ENCODE measurements around the gene SIT1. TPM values are rescaled to one million over a fixed set of nuclear protein-coding genes. Genes with fewer than 3 reads are reported as not detected.
A peak's percentile ranks its signal among the peaks of the same experiment; 100 is the strongest.

Gene SIT1
- total and polyA plus RNA-seq, 10 donors, result 24.2 to 82.7 (median 41.1) TPM

DNA sequence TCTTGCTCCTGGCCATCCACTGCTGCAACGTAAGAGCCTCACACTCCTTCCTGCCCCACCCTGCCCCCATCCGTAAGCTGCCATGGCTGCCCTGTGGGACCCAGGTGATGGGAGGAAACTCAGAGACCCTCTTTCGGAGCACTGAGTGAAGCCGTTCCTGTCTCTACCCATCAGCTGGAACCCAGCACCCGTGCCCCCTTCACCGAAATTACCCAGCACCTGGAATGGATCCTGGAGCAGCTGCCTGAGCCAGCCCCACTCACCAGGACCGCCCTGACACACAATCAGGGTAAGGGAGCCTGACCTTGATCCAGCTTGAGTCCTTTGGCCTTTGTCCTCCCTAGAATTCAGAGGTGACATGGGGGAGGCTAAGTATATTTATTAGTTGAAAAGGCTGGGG lies 42.5 kb downstream of the SIT1 start:
- Histone ChIP-seq H3K4me1 (peaks cover 19 to 90% (median 34%) of the 10 kb centered on the region in 6 donors), H3K36me3 (peaks cover 0 to 61% (median 30%) of the 10 kb centered on the region in 6 donors), H3K27me3 (replicated peaks in 1 of 7) (no peaks in the 10 kb centered on the region), H3K27ac (no peak overlapping the region), H3K4me3 (no peak overlapping the region), H3K9me3 (no peaks in the 10 kb centered on the region)
- intact Hi-C loops (cut with DNase I; ENCODE audit: low total_unique reads), result loop anchor here (10.0 kb wide), 2 partner anchors 57 to 127 kb away; partner anchors contain the start of genes ARHGEF39, CREB3 and TLN1
- TF ChIP-seq POLR2A (IDR thresholded peaks at IDR 0.05) (no peak), POLR2AphosphoS5 (IDR thresholded peaks at IDR 0.05) (peak in 2 of 3 donors; percentile 24 to 29)
- TF ChIP-seq, protein P1, sequence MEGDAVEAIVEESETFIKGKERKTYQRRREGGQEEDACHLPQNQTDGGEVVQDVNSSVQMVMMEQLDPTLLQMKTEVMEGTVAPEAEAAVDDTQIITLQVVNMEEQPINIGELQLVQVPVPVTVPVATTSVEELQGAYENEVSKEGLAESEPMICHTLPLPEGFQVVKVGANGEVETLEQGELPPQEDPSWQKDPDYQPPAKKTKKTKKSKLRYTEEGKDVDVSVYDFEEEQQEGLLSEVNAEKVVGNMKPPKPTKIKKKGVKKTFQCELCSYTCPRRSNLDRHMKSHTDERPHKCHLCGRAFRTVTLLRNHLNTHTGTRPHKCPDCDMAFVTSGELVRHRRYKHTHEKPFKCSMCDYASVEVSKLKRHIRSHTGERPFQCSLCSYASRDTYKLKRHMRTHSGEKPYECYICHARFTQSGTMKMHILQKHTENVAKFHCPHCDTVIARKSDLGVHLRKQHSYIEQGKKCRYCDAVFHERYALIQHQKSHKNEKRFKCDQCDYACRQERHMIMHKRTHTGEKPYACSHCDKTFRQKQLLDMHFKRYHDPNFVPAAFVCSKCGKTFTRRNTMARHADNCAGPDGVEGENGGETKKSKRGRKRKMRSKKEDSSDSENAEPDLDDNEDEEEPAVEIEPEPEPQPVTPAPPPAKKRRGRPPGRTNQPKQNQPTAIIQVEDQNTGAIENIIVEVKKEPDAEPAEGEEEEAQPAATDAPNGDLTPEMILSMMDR (IDR thresholded peaks at IDR 0.05 in 8 of 11, conservative IDR thresholded peaks at IDR 0.05 in 3 of 11), result no peak
- DNase-seq, result no peak
- WGBS, 5 donors, result 73 to 89% (median 86%) methylated on average over 7 of the region's 7 CpGs

DNA sequence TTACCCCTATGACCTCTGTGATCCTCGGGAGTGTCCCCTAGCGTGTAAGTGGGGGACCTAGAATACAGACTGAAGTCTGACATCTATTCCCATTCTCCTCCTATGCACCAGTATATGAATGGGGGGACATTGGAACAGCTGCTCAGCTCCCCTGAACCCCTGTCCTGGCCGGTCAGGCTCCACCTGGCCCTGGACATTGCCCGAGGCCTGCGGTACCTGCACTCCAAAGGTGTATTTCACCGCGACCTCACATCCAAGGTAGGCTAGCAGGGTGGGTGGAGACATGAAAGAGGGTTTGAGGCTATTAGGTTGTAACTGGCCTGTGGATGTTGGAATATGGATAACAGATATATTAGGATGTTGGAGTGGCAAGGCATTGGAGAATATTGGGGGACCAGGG lies 44.0 kb downstream of the SIT1 start:
- intact Hi-C loops (cut with DNase I; ENCODE audit: low total_unique reads), result loop anchor here (10.0 kb wide), 2 partner anchors 58 to 128 kb away; partner anchors contain the start of genes ARHGEF39, CREB3 and TLN1
- H3K27ac ChIP-seq, result peak overlapping the region in 1 of 8 donors; percentile 91
- H3K36me3 ChIP-seq, result peaks cover 0 to 46% (median 28%) of the 10 kb centered on the region in 6 donors
- H3K9me3 ChIP-seq, result no peaks in the 10 kb centered on the region
- H3K27me3 ChIP-seq (replicated peaks in 1 of 7), result no peaks in the 10 kb centered on the region
- no peak for TF ChIP-seq POLR2A (IDR thresholded peaks at IDR 0.05)
- TF ChIP-seq, protein P1 (IDR thresholded peaks at IDR 0.05 in 8 of 11, conservative IDR thresholded peaks at IDR 0.05 in 3 of 11), result no peak
- TF ChIP-seq POLR2AphosphoS5 (IDR thresholded peaks at IDR 0.05), result peak in 2 of 3 donors; percentile 18 to 35
- H3K4me1 ChIP-seq, result peaks cover 19 to 79% (median 40%) of the 10 kb centered on the region in 6 donors
- 89 to 92% (median 91%) methylated on average over 7 of the region's 7 CpGs for WGBS, 5 donors
- no peak for DNase-seq
- H3K4me3 ChIP-seq, result peak overlapping the region in 3 of 8 donors; percentile 74 to 93 (median 92)

DNA sequence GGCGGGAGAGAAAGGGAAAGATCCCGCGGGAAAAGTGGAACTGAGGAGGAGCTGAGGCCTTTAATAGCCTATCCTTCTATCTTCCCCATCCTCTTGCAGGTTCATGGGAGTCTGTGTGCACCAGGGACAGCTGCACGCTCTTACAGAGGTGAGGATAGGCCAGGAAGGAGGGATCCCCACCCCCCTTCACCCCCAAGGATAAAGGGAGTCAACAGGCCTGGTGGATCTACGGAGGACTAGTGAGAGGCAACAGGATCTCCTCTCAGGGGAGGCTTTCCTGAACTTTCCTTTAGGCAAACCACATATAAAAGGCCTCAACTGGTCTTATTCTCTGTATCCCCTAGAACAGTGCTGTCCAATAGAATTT lies 44.6 kb downstream of the SIT1 start:
- Histone ChIP-seq H3K27ac (peak overlapping the region; percentile 63 to 96 (median 90)), H3K4me1 (peaks cover 14 to 73% (median 38%) of the 10 kb centered on the region in 6 donors), H3K27me3 (replicated peaks in 1 of 7) (no peaks in the 10 kb centered on the region), H3K4me3 (peak overlapping the region; percentile 60 to 93 (median 76)), H3K9me3 (no peaks in the 10 kb centered on the region), H3K36me3 (peaks cover 0 to 42% (median 28%) of the 10 kb centered on the region in 6 donors)
- 10 to 24% (median 14%) methylated on average over 5 of the region's 5 CpGs for WGBS, 5 donors
- DNase-seq, result no peak
- intact Hi-C loops (cut with DNase I; ENCODE audit: low total_unique reads), result loop anchor here (10.0 kb wide), 2 partner anchors 59 to 129 kb away; partner anchors contain the start of genes ARHGEF39, CREB3 and TLN1
- TF ChIP-seq POLR2AphosphoS5 (IDR thresholded peaks at IDR 0.05), result peak in 1 of 3 donors; percentile 18
- TF ChIP-seq, protein P1 (IDR thresholded peaks at IDR 0.05 in 8 of 11, conservative IDR thresholded peaks at IDR 0.05 in 3 of 11), result no peak

DNA sequence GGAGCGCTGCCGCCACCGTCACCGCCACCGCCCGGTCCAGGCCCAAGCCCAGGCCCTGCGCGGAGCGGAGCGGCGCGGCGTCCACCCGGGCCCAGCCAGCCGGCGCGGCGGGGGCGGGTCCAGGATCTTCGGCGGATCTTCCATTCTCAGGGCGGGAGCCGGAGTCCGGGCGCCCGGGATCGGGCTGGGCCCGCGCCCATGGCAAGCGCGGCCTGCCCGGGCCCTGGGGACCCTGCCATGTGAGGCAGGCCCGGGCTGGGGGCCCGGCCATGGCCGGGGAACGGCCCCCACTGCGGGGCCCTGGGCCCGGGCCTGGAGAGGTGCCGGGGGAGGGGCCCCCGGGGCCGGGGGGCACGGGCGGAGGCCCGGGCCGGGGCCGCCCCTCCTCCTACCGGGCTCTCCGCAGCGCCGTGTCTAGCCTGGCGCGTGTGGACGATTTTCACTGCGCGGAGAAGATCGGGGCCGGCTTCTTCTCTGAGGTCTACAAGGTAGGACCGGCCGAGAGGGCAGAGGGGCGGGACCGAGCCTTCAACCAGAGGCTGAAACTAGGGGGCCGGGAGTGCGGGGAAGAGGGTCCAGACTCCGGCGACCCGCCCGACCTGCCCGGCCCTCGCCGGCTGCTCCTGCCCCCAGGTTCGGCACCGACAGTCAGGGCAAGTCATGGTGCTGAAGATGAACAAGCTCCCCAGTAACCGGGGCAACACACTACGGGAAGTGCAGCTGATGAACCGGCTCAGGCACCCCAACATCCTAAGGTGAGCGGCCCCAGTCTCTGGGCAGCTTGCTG lies 45.2 kb downstream of the SIT1 start:
- TF ChIP-seq POLR2AphosphoS5 (IDR thresholded peaks at IDR 0.05) (peak; percentile 47 to 73 (median 69)), POLR2A (IDR thresholded peaks at IDR 0.05) (no peak)
- TF ChIP-seq, protein P1 (IDR thresholded peaks at IDR 0.05 in 8 of 11, conservative IDR thresholded peaks at IDR 0.05 in 3 of 11), result no peak
- Histone ChIP-seq H3K4me3 (peak overlapping the region; percentile 60 to 93 (median 76)), H3K9me3 (no peaks in the 10 kb centered on the region), H3K36me3 (peaks cover 0 to 39% (median 28%) of the 10 kb centered on the region in 6 donors), H3K27ac (peak overlapping the region; percentile 63 to 96 (median 90)), H3K27me3 (replicated peaks in 1 of 7) (no peaks in the 10 kb centered on the region), H3K4me1 (peaks cover 12 to 68% (median 36%) of the 10 kb centered on the region in 6 donors)
- 0 to 2% (median 1%) methylated on average over 24 to 76 of the region's 76 CpGs for WGBS, 5 donors
- intact Hi-C loops (cut with DNase I; ENCODE audit: low total_unique reads), result loop anchor here (10.0 kb wide), 2 partner anchors 59 to 129 kb away; partner anchors contain the start of genes ARHGEF39, CREB3 and TLN1
- DNase-seq, result peak; percentile 91

Data from spleen (tissue), 11 donors.